ENCODE measurements around the gene PNPLA6. TPM values are rescaled to one million over a fixed set of nuclear protein-coding genes. Genes with fewer than 3 reads are reported as not detected.

Gene PNPLA6
- total RNA-seq, 1 donor from 2014 or later, result 40.8 TPM

DNA sequence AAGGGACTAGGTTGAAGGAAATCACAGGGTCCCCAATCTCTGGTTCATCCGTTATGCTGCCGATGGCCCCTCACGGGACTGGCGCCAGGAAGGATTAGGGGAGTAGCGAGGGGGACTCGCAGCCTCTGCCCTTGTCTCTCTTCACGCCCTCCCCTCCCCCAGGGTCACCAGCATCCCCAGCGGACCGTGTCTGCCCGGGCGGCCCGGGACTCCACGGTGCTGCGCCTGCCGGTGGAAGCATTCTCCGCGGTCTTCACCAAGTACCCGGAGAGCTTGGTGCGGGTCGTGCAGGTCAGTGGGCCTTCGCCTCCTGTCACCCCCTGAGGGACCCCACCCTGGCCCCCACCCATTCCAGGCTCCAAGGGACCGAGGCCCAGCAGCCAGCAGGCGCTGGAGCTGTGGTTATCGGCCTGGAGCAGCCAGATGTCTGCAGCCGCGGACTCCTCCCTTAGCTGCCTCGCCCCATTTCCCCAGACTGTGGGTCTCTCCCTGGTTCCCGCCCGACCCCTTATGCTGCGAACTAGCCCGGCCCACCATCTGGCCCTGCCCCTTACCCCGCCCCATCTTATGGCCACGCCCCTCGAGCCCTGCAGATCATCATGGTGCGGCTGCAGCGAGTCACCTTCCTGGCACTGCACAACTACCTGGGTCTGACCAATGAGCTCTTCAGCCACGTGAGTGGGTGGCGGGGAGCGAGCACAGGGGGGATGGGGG is 5.4 kb downstream of the PNPLA6 start:
- DNase-seq (ENCODE audit: low read depth) (peak; percentile 31), FAIRE-seq (no peak)
- Histone ChIP-seq H3K27me3 (ENCODE audit: control insufficient read depth, insufficient read depth, low read length) (no peaks in the 10 kb centered on the region), H3K36me3 (ENCODE audit: control insufficient read depth, insufficient read depth, low read length) (peaks cover 12% of the 10 kb centered on the region), H3K4me3 (ENCODE audit: low read depth, low read length) (no peak overlapping the region)
- TF ChIP-seq, protein P1, sequence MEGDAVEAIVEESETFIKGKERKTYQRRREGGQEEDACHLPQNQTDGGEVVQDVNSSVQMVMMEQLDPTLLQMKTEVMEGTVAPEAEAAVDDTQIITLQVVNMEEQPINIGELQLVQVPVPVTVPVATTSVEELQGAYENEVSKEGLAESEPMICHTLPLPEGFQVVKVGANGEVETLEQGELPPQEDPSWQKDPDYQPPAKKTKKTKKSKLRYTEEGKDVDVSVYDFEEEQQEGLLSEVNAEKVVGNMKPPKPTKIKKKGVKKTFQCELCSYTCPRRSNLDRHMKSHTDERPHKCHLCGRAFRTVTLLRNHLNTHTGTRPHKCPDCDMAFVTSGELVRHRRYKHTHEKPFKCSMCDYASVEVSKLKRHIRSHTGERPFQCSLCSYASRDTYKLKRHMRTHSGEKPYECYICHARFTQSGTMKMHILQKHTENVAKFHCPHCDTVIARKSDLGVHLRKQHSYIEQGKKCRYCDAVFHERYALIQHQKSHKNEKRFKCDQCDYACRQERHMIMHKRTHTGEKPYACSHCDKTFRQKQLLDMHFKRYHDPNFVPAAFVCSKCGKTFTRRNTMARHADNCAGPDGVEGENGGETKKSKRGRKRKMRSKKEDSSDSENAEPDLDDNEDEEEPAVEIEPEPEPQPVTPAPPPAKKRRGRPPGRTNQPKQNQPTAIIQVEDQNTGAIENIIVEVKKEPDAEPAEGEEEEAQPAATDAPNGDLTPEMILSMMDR (IDR thresholded peaks at IDR 0.05; ENCODE audit: insufficient read depth, low read length, severe bottlenecking), result no peak

DNA sequence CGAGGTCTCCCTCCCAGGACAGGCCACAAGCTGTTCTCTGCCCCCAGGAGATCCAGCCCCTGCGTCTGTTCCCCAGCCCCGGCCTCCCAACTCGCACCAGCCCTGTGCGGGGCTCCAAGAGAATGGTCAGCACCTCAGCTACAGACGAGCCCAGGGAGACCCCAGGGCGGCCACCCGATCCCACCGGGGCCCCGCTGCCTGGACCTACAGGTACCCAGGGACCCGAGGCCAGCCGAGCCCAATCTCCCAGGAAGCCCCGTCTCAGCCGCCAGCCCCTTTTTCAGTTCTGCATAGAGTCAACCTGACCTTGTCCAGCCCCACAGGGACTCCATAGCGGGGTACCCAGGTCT is 5.9 kb downstream of the PNPLA6 start:
- H3K36me3 ChIP-seq (ENCODE audit: control insufficient read depth, insufficient read depth, low read length), result peaks cover 12% of the 10 kb centered on the region
- DNase-seq (ENCODE audit: low read depth) (no peak), FAIRE-seq (no peak)
- TF ChIP-seq, protein P1 (IDR thresholded peaks at IDR 0.05; ENCODE audit: insufficient read depth, low read length, severe bottlenecking), result no peak
- no peak overlapping the region for H3K4me3 ChIP-seq (ENCODE audit: low read depth, low read length)
- no peaks in the 10 kb centered on the region for H3K27me3 ChIP-seq (ENCODE audit: control insufficient read depth, insufficient read depth, low read length)

DNA sequence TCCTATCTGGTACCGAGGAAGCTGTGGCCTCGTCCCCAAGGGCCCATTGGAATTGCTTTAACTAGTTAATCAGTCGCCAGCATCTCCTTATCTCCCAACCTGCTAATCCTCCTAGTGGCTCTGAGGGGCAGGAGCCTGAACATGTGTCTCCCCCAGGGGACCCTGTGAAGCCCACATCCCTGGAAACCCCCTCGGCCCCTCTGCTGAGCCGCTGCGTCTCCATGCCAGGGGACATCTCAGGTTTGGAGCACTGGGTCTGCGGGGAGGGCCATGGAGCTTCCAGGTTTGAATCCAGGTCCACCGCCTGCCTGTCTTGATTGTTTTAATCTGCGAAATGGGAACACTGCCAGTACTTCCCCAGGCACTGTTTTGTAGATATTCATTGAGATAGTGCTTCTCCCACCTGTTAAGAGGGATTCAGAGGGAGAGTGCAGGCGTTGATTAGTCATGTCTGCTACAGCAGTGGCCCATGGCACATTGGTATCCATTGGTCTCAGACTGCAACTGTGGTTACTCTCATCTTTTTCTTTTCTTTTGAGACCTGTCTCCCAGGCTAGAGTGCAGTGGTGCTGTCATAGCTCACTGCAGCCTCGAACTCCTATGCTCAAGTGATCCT is 6.4 kb downstream of the PNPLA6 start:
- H3K4me3 ChIP-seq (ENCODE audit: low read depth, low read length), result no peak overlapping the region
- DNase-seq (ENCODE audit: low read depth) (no peak), FAIRE-seq (peak; percentile 13)
- H3K36me3 ChIP-seq (ENCODE audit: control insufficient read depth, insufficient read depth, low read length), result peaks cover 12% of the 10 kb centered on the region
- H3K27me3 ChIP-seq (ENCODE audit: control insufficient read depth, insufficient read depth, low read length), result no peaks in the 10 kb centered on the region
- TF ChIP-seq, protein P1 (IDR thresholded peaks at IDR 0.05; ENCODE audit: insufficient read depth, low read length, severe bottlenecking), result no peak

- peaks cover 12% of the 10 kb centered on the region for H3K36me3 ChIP-seq (ENCODE audit: control insufficient read depth, insufficient read depth, low read length)
Observed at GRCh38 chr19:7542556-7543348, 7.2 kb downstream of the PNPLA6 start.

GRCh38 chr19:7544626-7545025 is 9.1 kb downstream of the PNPLA6 start:
- TF ChIP-seq, protein P1 (IDR thresholded peaks at IDR 0.05; ENCODE audit: insufficient read depth, low read length, severe bottlenecking), result no peak
- no peak for DNase-seq (ENCODE audit: low read depth)
- Histone ChIP-seq H3K36me3 (ENCODE audit: control insufficient read depth, insufficient read depth, low read length) (peaks cover 12% of the 10 kb centered on the region), H3K27me3 (ENCODE audit: control insufficient read depth, insufficient read depth, low read length) (no peaks in the 10 kb centered on the region), H3K4me3 (ENCODE audit: low read depth, low read length) (no peak overlapping the region)
- no peak for FAIRE-seq

More at GRCh38 chr19:7542556-7543348, 7.2 kb downstream of the PNPLA6 start:
- TF ChIP-seq, protein P1 (IDR thresholded peaks at IDR 0.05; ENCODE audit: insufficient read depth, low read length, severe bottlenecking), result no peak
- H3K4me3 ChIP-seq (ENCODE audit: low read depth, low read length), result no peak overlapping the region
- DNase-seq (ENCODE audit: low read depth), result no peak
- H3K27me3 ChIP-seq (ENCODE audit: control insufficient read depth, insufficient read depth, low read length), result no peaks in the 10 kb centered on the region
- FAIRE-seq, result no peak
